HG02610 (cell line): Measurements from ENCODE around the gene SND1.
A peak's percentile ranks its signal among the peaks of the same experiment; 100 is the strongest.
"Not testable (repeated sequence)": the region's sequence is repeated elsewhere in the genome, so short reads cannot be mapped to it uniquely, and the experiment has no call there.

Experiments used
- ATAC-seq: cut with Tn5 transposase; IDR thresholded peaks from one replicate; pipeline ENCODE4 v1.9.1; 2021; ENCODE audit warnings: mild to moderate bottlenecking, moderate library complexity; ENCODE audit not compliant: unreplicated experiment

SND1 gene

GRCh38 chr7:128104108-128104742 is 452.2 kb downstream of the SND1 start:
- ATAC-seq = peak; percentile 4

- ATAC-seq = no peak
Observed at GRCh38 chr7:128105228-128106022, 453.4 kb downstream of the SND1 start.

GRCh38 chr7:128106821-128107220 is 454.8 kb downstream of the SND1 start:
- ATAC-seq = no peak

- ATAC-seq = not testable (repeated sequence)
Observed at GRCh38 chr7:128107516-128107915, 455.5 kb downstream of the SND1 start.

GRCh38 chr7:128108129-128108528 is 456.1 kb downstream of the SND1 start:
- no peak for ATAC-seq

GRCh38 chr7:128108641-128109423 is 456.8 kb downstream of the SND1 start:
- ATAC-seq = peak; percentile 91

GRCh38 chr7:128109424-128109969 is 457.5 kb downstream of the SND1 start:
- ATAC-seq = not testable (repeated sequence)

- ATAC-seq = no peak
Observed at GRCh38 chr7:128110641-128111364, 458.8 kb downstream of the SND1 start.

GRCh38 chr7:128112018-128112780 is 460.2 kb downstream of the SND1 start:
- no peak for ATAC-seq

- no peak for ATAC-seq
Observed at GRCh38 chr7:128112781-128113221, 460.8 kb downstream of the SND1 start.

- no peak for ATAC-seq
Observed at GRCh38 chr7:128113839-128114238, 461.8 kb downstream of the SND1 start.

- ATAC-seq = no peak
Observed at GRCh38 chr7:128114806-128115205, 462.8 kb downstream of the SND1 start.

GRCh38 chr7:128115336-128115820 is 463.4 kb downstream of the SND1 start:
- no peak for ATAC-seq

GRCh38 chr7:128115821-128116723 is 464.1 kb downstream of the SND1 start:
- ATAC-seq = no peak

GRCh38 chr7:128116740-128117139 is 464.7 kb downstream of the SND1 start:
- no peak for ATAC-seq

GRCh38 chr7:128117691-128118090 is 465.7 kb downstream of the SND1 start:
- no peak for ATAC-seq

GRCh38 chr7:128119036-128119435 is 467.0 kb downstream of the SND1 start:
- ATAC-seq = no peak

GRCh38 chr7:128120116-128120515 is 468.1 kb downstream of the SND1 start:
- no peak for ATAC-seq
